Karpas-422 (cell line): Measurements from ENCODE around the gene CLK3. TPM values are rescaled to one million over a fixed set of nuclear protein-coding genes. Genes with fewer than 3 reads are reported as not detected.

Experiments used
- DNase-seq: peaks from one replicate; pipeline ENCODE4 v3.0.0-alpha.2; 2015
- H2AFZ ChIP-seq: fragments of 200-600 bp; sonication (generic); 2 replicates; pipeline ENCODE4 v1.6.1; 2014; ENCODE audit warnings: antibody characterized with exemption, low read length, mixed read lengths
- H3K27ac ChIP-seq: fragments of 200-600 bp; sonication (generic); 2 replicates; pipeline ENCODE4 v1.5.1; 2014; ENCODE audit warnings: mild to moderate bottlenecking, low read length, moderate library complexity
- H3K27me3 ChIP-seq: fragments of 200-600 bp; sonication (generic); 2 replicates; pipeline ENCODE4 v1.6.1; 2014; ENCODE audit warnings: low read length, mixed read lengths
- H3K36me3 ChIP-seq: fragments of 200-600 bp; sonication (generic); 2 replicates; pipeline ENCODE4 v1.6.1; 2014; ENCODE audit warnings: low read length, mixed read lengths; ENCODE audit not compliant: insufficient read depth
- H3K4me1 ChIP-seq: fragments of 200-600 bp; sonication (generic); 2 replicates; pipeline ENCODE4 v1.6.1; 2014; ENCODE audit warnings: mild to moderate bottlenecking, low read length, mixed read lengths
- H3K4me2 ChIP-seq: fragments of 200-600 bp; sonication (generic); 2 replicates; pipeline ENCODE4 v1.6.1; 2014; ENCODE audit warnings: low read length, low read depth, mild to moderate bottlenecking; ENCODE audit not compliant: poor library complexity, severe bottlenecking
- H3K4me3 ChIP-seq: fragments of 200-600 bp; sonication (generic); 2 replicates; pipeline ENCODE4 v1.5.1; 2014; ENCODE audit warnings: mild to moderate bottlenecking, antibody characterized with exemption, low read length, mixed read lengths
- H3K79me2 ChIP-seq: fragments of 200-600 bp; sonication (generic); 2 replicates; pipeline ENCODE4 v1.6.1; 2014; ENCODE audit warnings: mild to moderate bottlenecking, low read length, mixed read lengths
- H3K9ac ChIP-seq: fragments of 200-600 bp; sonication (generic); 2 replicates; pipeline ENCODE4 v1.6.0; 2014; ENCODE audit warnings: low read length
- H3K9me2 ChIP-seq: fragments of 200-600 bp; sonication (generic), shearing (Covaris generic); replicated peaks from 2 replicates; pipeline ENCODE4 v1.6.0; 2014; ENCODE audit warnings: mild to moderate bottlenecking, low read length, moderate library complexity; ENCODE audit not compliant: insufficient read depth
- H3K9me3 ChIP-seq: fragments of 300-700, 200-600 bp; sonication (generic); 2 replicates; pipeline ENCODE4 v1.6.1; 2014; ENCODE audit warnings: low read length, mixed read lengths
- H4K20me1 ChIP-seq: fragments of 200-600 bp; sonication (generic); 2 replicates; pipeline ENCODE4 v1.6.1; 2014; ENCODE audit warnings: mild to moderate bottlenecking, antibody characterized with exemption, low read length, low read depth; ENCODE audit not compliant: insufficient read depth
- total RNA-seq: library from RNA; depleted of rRNA; stranded (reverse); fragments of >200 nt; shearing (Covaris generic); gene quantifications from 2 replicates; pipeline ENCODE4 v1.2.3, GENCODE V29; 2014; ENCODE audit warnings: low replicate concordance

The CLK3 gene
- total RNA-seq, 1 experiment from 2014 or later: 114 TPM

GRCh38 chr15:74613953-74614743, 1.5 kb upstream of the CLK3 start:
- Histone ChIP-seq H3K4me3 (peak overlapping the region; percentile 99), H3K27ac (no peak overlapping the region)

GRCh38 chr15:74614744-74615507, 710 bp upstream of the CLK3 start:
- peak; percentile 91 for DNase-seq
- H3K27ac ChIP-seq: peak overlapping the region; percentile 71
- peak overlapping the region; percentile 98 for H3K9ac ChIP-seq
- H3K4me1 ChIP-seq: peaks cover 29% of the 10 kb centered on the region
- no peaks in the 10 kb centered on the region for H3K9me2 ChIP-seq
- H3K4me2 ChIP-seq: peak overlapping the region; percentile 83
- H2AFZ ChIP-seq: peak overlapping the region; percentile 92
- H4K20me1 ChIP-seq: peaks cover 35% of the 10 kb centered on the region
- H3K79me2 ChIP-seq: peaks cover 43% of the 10 kb centered on the region
- H3K36me3 ChIP-seq: 0 out of 2 replicates have a peak, but pooled peaks cover 2% of the 10 kb centered on the region
- no peaks in the 10 kb centered on the region for H3K9me3 ChIP-seq
- H3K4me3 ChIP-seq: peak overlapping the region; percentile 99
- H3K27me3 ChIP-seq: no peaks in the 10 kb centered on the region

More at GRCh38 chr15:74613953-74614743, 1.5 kb upstream of the CLK3 start:
- Histone ChIP-seq H3K4me1 (peaks cover 29% of the 10 kb centered on the region), H3K9me3 (no peaks in the 10 kb centered on the region), H3K4me2 (peak overlapping the region; percentile 83), H4K20me1 (peaks cover 34% of the 10 kb centered on the region), H3K79me2 (peaks cover 35% of the 10 kb centered on the region), H3K36me3 (0 out of 2 replicates have a peak, but pooled peaks cover 2% of the 10 kb centered on the region), H2AFZ (peak overlapping the region; percentile 92; the same call in 1 of the 2 replicates), H3K27me3 (no peaks in the 10 kb centered on the region), H3K9me2 (no peaks in the 10 kb centered on the region), H3K9ac (peak overlapping the region; percentile 98)
- no peak for DNase-seq

GRCh38 chr15:74616366-74616939, 817 bp downstream of the CLK3 start:
- Histone ChIP-seq H3K27ac (peak overlapping the region; percentile 74), H3K4me2 (peak overlapping the region; percentile 83), H3K4me1 (peaks cover 29% of the 10 kb centered on the region), H3K4me3 (peak overlapping the region; percentile 99), H2AFZ (no peak overlapping the region), H3K9ac (peak overlapping the region; percentile 98), H3K9me2 (no peaks in the 10 kb centered on the region), H3K27me3 (no peaks in the 10 kb centered on the region), H3K79me2 (peaks cover 59% of the 10 kb centered on the region), H3K36me3 (peaks cover 6% of the 10 kb centered on the region), H3K9me3 (no peaks in the 10 kb centered on the region), H4K20me1 (peaks cover 43% of the 10 kb centered on the region)
- peak; percentile 88 for DNase-seq

- no peaks in the 10 kb centered on the region for H3K27me3 ChIP-seq
- no peaks in the 10 kb centered on the region for H3K9me2 ChIP-seq
- H3K9me3 ChIP-seq: no peaks in the 10 kb centered on the region
- peaks cover 64% of the 10 kb centered on the region for H3K79me2 ChIP-seq
- H3K4me1 ChIP-seq: peaks cover 29% of the 10 kb centered on the region
- H4K20me1 ChIP-seq: peaks cover 48% of the 10 kb centered on the region
- H2AFZ ChIP-seq: no peak overlapping the region
- peak overlapping the region; percentile 83 for H3K4me2 ChIP-seq
- peak overlapping the region; percentile 98 for H3K9ac ChIP-seq
- peak overlapping the region; percentile 74 for H3K27ac ChIP-seq
- DNase-seq: no peak
- H3K4me3 ChIP-seq: peak overlapping the region; percentile 99
- H3K36me3 ChIP-seq: peaks cover 11% of the 10 kb centered on the region
Observed at GRCh38 chr15:74616996-74617395, 1.4 kb downstream of the CLK3 start.

- H3K9ac ChIP-seq: no peak overlapping the region
- H3K4me3 ChIP-seq: no peak overlapping the region
- DNase-seq: no peak
- no peaks in the 10 kb centered on the region for H3K27me3 ChIP-seq
- H3K9me2 ChIP-seq: no peaks in the 10 kb centered on the region
- H2AFZ ChIP-seq: no peak overlapping the region
- peaks cover 29% of the 10 kb centered on the region for H3K4me1 ChIP-seq
- H3K27ac ChIP-seq: no peak overlapping the region
- no peaks in the 10 kb centered on the region for H3K9me3 ChIP-seq
- H3K79me2 ChIP-seq: peaks cover 80% of the 10 kb centered on the region
- peaks cover 63% of the 10 kb centered on the region for H4K20me1 ChIP-seq
- peaks cover 29% of the 10 kb centered on the region for H3K36me3 ChIP-seq
- no peak overlapping the region for H3K4me2 ChIP-seq
Observed at GRCh38 chr15:74618841-74619596, 3.4 kb downstream of the CLK3 start.

- H3K9me3 ChIP-seq: no peaks in the 10 kb centered on the region
- H3K27me3 ChIP-seq: no peaks in the 10 kb centered on the region
- H3K9me2 ChIP-seq: no peaks in the 10 kb centered on the region
- H3K4me3 ChIP-seq: no peak overlapping the region
- H2AFZ ChIP-seq: no peak overlapping the region
- peaks cover 64% of the 10 kb centered on the region for H4K20me1 ChIP-seq
- no peak overlapping the region for H3K4me2 ChIP-seq
- H3K4me1 ChIP-seq: peaks cover 18% of the 10 kb centered on the region
- peaks cover 80% of the 10 kb centered on the region for H3K79me2 ChIP-seq
- H3K36me3 ChIP-seq: peaks cover 37% of the 10 kb centered on the region
- no peak for DNase-seq
- no peak overlapping the region for H3K27ac ChIP-seq
- no peak overlapping the region for H3K9ac ChIP-seq
Observed at GRCh38 chr15:74619916-74620635, 4.4 kb downstream of the CLK3 start.
